Ovary (tissue), 9 donors: Measurements from ENCODE around the gene ZHX3. TPM values are rescaled to one million over a fixed set of nuclear protein-coding genes. Genes with fewer than 3 reads are reported as not detected.

ENCODE experiments used
- DNase-seq, 5 donors: peaks; one replicate each; pipeline ENCODE4 v3.0.0-alpha.2; 2019 to 2020
- H3K27ac ChIP-seq, 2 donors: fragments of 200-600 bp; one replicate each; pipeline versions ENCODE4 v1.5.1 to v1.8.0; 2019 to 2022
- H3K27me3 ChIP-seq: fragments of 200-600 bp; one replicate; pipeline ENCODE4 v1.8.0; 2022
- H3K36me3 ChIP-seq: fragments of 200-600 bp; sonication (generic); one replicate; pipeline ENCODE4 v1.5.1; 2019
- H3K4me1 ChIP-seq: one replicate; pipeline ENCODE4 v1.8.1; 2013; ENCODE audit warnings: mild to moderate bottlenecking, moderate library complexity; ENCODE audit not compliant: insufficient read depth
- H3K4me3 ChIP-seq: fragments of 200-600 bp; sonication (generic); one replicate; pipeline ENCODE4 v1.5.1; 2017
- H3K9me3 ChIP-seq, 2 donors: fragments of 200-600 bp in 1 of 2; sonication (generic) in 1 of 2; one replicate each; pipeline versions ENCODE4 v1.5.1 to v1.8.1; 2013 to 2019; ENCODE audit warnings: mild to moderate bottlenecking in 1 of 2, moderate library complexity in 1 of 2
- EP300 ChIP-seq: sonication (generic); formaldehyde crosslinking; IDR thresholded peaks from one replicate; pipeline ENCODE4 v1.6.1; 2017; ENCODE audit warnings: antibody characterized with exemption
- POLR2A ChIP-seq: fragments of 450-650 bp; IDR thresholded peaks from one replicate; pipeline ENCODE4 v1.6.1; 2017; ENCODE audit warnings: antibody characterized with exemption, mild to moderate bottlenecking, moderate library complexity
- WGBS, 3 donors: extraction: QIAGEN DNeasy Blood & Tissue Kit in 1 of 3; methylation state at CpG; one replicate each; pipeline versions ENCODE4 v1.1.5 to v1.1.7; 2013 to 2017; 5-methylcytosine and 5-hydroxymethylcytosine counted together
- intact Hi-C, 4 donors: fragments of 100-400 bp; cut with DNase I; formaldehyde crosslinking; loops; one replicate each; pipeline versions ENCODE4 v1.11.0 to v1.15.1; 2022 to 2023
- polyA plus RNA-seq, 2 donors: library from polyadenylated mRNA; stranded (reverse); fragments of 200-250 nt in 1 of 2; fragments of 350-450 nt in 1 of 2; fragmentation: Illumina TruSeq in 1 of 2; extraction: RNeasy Lipid Tissue Mini Kit (QIAGEN cat#74804) in 1 of 2; gene quantifications; one replicate each; pipeline ENCODE4 v1.2.3, GENCODE V29; 2013 to 2014
- total RNA-seq, 7 donors: library from RNA; depleted of rRNA in 2 of 7; stranded (reverse); fragments of >200 nt in 2 of 7; fragmentation: NEBNext Ultra II Directional in 3 of 7; extraction: Animal tissue kit (Norgen Biotek cat#: 25700) in 3 of 7; gene quantifications; one replicate each; pipeline versions ENCODE4 v1.1.0 to v1.2.4, GENCODE V29; 2016 to 2023
- TF ChIP-seq, protein P1 (sequence below), 3 donors: fragments of 450-650 bp in 2 of 3; fragments of 200-600 bp in 1 of 3; IDR thresholded peaks; one replicate each; pipeline versions ENCODE4 v1.5.1 to v1.8.0; 2016 to 2022; ENCODE audit warnings: antibody characterized with exemption in 3 of 3, mild to moderate bottlenecking in 1 of 3
- donor health status: DM: no; HTN: no; CAD: no; lungs with moderate emphysema.
- donor health status: DM: no; HTN: no; CAD: no.
- donor health status: Bipolar disorder and iron deficiency.
- donor health status: DM: yes; HTN: yes; CAD: no.
- donor health status: DM: no; HTN: no; CAD: no.
- donor health status: DM: yes; HTN: yes; CAD: no.

ZHX3 gene
- total and polyA plus RNA-seq, 9 donors, result 17.5 to 72.0 (median 39.6) TPM

DNA sequence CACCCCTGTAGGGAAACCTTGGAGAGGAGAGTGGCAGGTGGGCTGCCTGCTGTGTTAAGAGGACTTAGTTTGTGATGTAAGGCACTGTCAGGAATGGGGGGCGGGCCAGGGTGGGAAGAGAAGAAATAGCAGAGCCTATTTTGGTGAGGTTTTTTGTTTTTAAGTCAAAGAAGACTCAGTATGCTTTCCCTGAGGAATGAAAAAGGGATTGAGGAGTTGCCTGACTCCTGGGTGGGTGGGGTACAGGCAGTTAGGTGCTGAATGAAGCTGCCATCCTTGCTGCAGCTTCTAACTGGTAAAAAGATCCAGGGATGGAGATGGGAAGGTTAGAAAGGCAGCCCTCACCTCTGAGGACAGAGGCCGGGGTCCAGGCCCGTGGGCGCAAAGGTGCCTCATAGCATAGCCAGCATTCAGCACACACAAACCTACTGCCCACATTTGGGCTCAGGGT lies 142.3 kb downstream of the ZHX3 start:
- 77 to 87% (median 85%) methylated on average over 4 of the region's 4 CpGs for WGBS, 3 donors
- H3K4me1 ChIP-seq, result peaks cover 5% of the 10 kb centered on the region
- H3K4me3 ChIP-seq, result no peak overlapping the region
- DNase-seq, result peak in 2 of 5 donors; percentile 6 to 29
- intact Hi-C loops, result loop anchor here in 1 of 4 donors (1.0 kb wide), 1 partner anchor 234 kb away; no protein-coding TSS in a partner anchor
- TF ChIP-seq POLR2A (no peak), EP300 (no peak)
- TF ChIP-seq, protein P1, sequence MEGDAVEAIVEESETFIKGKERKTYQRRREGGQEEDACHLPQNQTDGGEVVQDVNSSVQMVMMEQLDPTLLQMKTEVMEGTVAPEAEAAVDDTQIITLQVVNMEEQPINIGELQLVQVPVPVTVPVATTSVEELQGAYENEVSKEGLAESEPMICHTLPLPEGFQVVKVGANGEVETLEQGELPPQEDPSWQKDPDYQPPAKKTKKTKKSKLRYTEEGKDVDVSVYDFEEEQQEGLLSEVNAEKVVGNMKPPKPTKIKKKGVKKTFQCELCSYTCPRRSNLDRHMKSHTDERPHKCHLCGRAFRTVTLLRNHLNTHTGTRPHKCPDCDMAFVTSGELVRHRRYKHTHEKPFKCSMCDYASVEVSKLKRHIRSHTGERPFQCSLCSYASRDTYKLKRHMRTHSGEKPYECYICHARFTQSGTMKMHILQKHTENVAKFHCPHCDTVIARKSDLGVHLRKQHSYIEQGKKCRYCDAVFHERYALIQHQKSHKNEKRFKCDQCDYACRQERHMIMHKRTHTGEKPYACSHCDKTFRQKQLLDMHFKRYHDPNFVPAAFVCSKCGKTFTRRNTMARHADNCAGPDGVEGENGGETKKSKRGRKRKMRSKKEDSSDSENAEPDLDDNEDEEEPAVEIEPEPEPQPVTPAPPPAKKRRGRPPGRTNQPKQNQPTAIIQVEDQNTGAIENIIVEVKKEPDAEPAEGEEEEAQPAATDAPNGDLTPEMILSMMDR (IDR thresholded peaks at IDR 0.05), result no peak
- no peaks in the 10 kb centered on the region for H3K9me3 ChIP-seq
- H3K36me3 ChIP-seq, result no peaks in the 10 kb centered on the region
- no peaks in the 10 kb centered on the region for H3K27me3 ChIP-seq
- peak overlapping the region; percentile 39 to 80 for H3K27ac ChIP-seq

DNA sequence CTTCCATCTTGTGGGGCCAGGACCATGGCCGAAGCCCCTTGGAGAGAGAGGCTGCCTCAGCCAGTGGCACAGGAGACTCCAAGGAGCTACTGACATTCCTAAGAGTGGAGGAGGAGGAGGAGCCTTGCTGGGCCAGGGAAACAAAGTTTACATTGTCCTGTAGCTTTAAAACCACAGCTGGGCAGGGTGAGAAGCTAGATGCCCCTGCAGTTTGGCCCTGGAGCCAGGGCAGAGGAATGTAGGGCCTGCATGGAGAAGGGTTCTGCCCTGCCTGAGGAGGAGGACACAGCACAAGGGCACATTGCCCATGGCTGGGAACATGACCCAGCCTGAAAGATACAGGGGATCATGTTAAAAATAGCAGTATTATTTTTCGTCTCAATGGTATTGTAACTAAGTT lies 142.7 kb downstream of the ZHX3 start:
- Histone ChIP-seq H3K4me1 (peaks cover 5% of the 10 kb centered on the region), H3K9me3 (no peaks in the 10 kb centered on the region), H3K4me3 (no peak overlapping the region), H3K27me3 (no peaks in the 10 kb centered on the region), H3K27ac (peak overlapping the region; percentile 39 to 80), H3K36me3 (no peaks in the 10 kb centered on the region)
- TF ChIP-seq POLR2A (no peak), EP300 (no peak)
- TF ChIP-seq, protein P1 (IDR thresholded peaks at IDR 0.05), result no peak
- intact Hi-C loops, result loop anchor here in 3 of 4 donors (1.0 to 5.0 kb wide), 2 partner anchors 58 to 235 kb away; no protein-coding TSS in a partner anchor
- 16 to 20% (median 17%) methylated on average over 2 of the region's 2 CpGs for WGBS, 3 donors
- peak in 3 of 5 donors; percentile 18 to 62 (median 26) for DNase-seq

GRCh38 chr20:41174373-41174772 lies 143.2 kb downstream of the ZHX3 start:
- 82 to 86% (median 85%) methylated on average over 10 of the region's 10 CpGs for whole genome bisulfite sequencing, 3 donors
- Histone ChIP-seq H3K9me3 (no peaks in the 10 kb centered on the region), H3K27me3 (no peaks in the 10 kb centered on the region), H3K4me3 (no peak overlapping the region), H3K4me1 (peaks cover 5% of the 10 kb centered on the region), H3K36me3 (no peaks in the 10 kb centered on the region), H3K27ac (peak overlapping the region; percentile 39 to 80)
- DNase-seq, result peak in 3 of 5 donors; percentile 16 to 42 (median 31)
- intact Hi-C loops, result loop anchor here in 3 of 4 donors (5.0 kb wide), 1 partner anchor 58 kb away; no protein-coding TSS in a partner anchor
- no peak for TF ChIP-seq POLR2A
- no peak for TF ChIP-seq EP300
- TF ChIP-seq, protein P1 (IDR thresholded peaks at IDR 0.05), result no peak

DNA sequence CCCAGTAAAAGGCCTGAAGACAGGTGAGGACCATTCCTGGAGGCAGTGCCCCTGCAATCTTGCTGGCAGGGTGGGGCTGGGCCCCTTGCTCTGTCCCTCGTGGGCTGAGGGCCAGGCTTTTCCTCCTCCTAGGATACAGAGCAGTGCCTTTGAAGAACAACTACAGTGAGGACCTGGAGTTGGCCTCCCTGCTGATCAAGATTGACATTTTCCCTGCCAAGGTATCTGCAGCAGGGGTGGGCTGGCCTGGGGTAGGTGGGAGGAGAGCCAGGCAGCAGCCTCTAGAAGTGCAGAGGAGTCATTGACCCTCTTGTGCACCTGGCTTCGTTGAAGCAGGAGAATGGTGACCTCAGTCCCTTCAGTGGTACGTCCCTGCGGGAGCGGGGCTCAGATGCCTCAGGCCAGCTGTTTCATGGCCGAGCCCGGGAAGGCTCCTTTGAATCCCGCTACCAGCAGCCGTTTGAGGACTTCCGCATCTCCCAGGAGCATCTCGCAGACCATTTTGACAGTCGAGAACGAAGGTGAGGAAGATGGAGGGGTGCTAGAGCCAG lies 143.7 kb downstream of the ZHX3 start:
- DNase-seq, result peak in 3 of 5 donors; percentile 25 to 41 (median 34)
- H3K9me3 ChIP-seq, result no peaks in the 10 kb centered on the region
- TF ChIP-seq EP300 (no peak), POLR2A (no peak)
- TF ChIP-seq, protein P1 (IDR thresholded peaks at IDR 0.05), result no peak
- peaks cover 5% of the 10 kb centered on the region for H3K4me1 ChIP-seq
- peak overlapping the region; percentile 39 to 80 for H3K27ac ChIP-seq
- H3K4me3 ChIP-seq, result no peak overlapping the region
- intact Hi-C loops, result loop anchor here (1.0 to 5.0 kb wide), 3 partner anchors 58 to 166 kb away; partner anchors contain the start of gene LPIN3 (in 2 of the 4)
- 71 to 81% (median 79%) methylated on average over 13 of the region's 13 CpGs for WGBS, 3 donors
- no peaks in the 10 kb centered on the region for H3K36me3 ChIP-seq
- H3K27me3 ChIP-seq, result no peaks in the 10 kb centered on the region
